ENCODE measurements around the gene N4BP2. TPM values are rescaled to one million over a fixed set of nuclear protein-coding genes. Genes with fewer than 3 reads are reported as not detected.

N4BP2 gene
- total and polyA plus RNA-seq, 2 donors from 2014 or later: 0.71 to 10.5 TPM

- intact Hi-C loops (cut with DNase I): no loop called here
- FAIRE-seq: no peak
These were observed 145.2 kb downstream of the N4BP2 start for GRCh38 chr4:40201898-40202297.

GRCh38 chr4:40202474-40202873, 145.8 kb downstream of the N4BP2 start:
- DNase-seq: no peak
- no peak overlapping the region for H3K4me3 ChIP-seq (ENCODE audit: low read length in 3 of 3)
- FAIRE-seq: no peak
- intact Hi-C loops (cut with DNase I): no loop called here
- H3K36me3 ChIP-seq (ENCODE audit: control insufficient read depth in 2 of 3, insufficient read depth in 3 of 3, low read length in 3 of 3): no peaks in the 10 kb centered on the region
- H3K27ac ChIP-seq (ENCODE audit: low read depth in 2 of 2, low read length in 2 of 2): no peak overlapping the region
- no peaks in the 10 kb centered on the region for H3K27me3 ChIP-seq (ENCODE audit: control insufficient read depth, insufficient read depth, low read length)
- H3K9me3 ChIP-seq (ENCODE audit: control insufficient read depth in 2 of 3, insufficient read depth in 1 of 3, low read length in 3 of 3): no peaks in the 10 kb centered on the region
- H3K4me1 ChIP-seq (ENCODE audit: control insufficient read depth in 2 of 3, insufficient read depth in 2 of 3, low read depth in 1 of 3, low read length in 3 of 3): no peaks in the 10 kb centered on the region
- TF ChIP-seq, protein P1, sequence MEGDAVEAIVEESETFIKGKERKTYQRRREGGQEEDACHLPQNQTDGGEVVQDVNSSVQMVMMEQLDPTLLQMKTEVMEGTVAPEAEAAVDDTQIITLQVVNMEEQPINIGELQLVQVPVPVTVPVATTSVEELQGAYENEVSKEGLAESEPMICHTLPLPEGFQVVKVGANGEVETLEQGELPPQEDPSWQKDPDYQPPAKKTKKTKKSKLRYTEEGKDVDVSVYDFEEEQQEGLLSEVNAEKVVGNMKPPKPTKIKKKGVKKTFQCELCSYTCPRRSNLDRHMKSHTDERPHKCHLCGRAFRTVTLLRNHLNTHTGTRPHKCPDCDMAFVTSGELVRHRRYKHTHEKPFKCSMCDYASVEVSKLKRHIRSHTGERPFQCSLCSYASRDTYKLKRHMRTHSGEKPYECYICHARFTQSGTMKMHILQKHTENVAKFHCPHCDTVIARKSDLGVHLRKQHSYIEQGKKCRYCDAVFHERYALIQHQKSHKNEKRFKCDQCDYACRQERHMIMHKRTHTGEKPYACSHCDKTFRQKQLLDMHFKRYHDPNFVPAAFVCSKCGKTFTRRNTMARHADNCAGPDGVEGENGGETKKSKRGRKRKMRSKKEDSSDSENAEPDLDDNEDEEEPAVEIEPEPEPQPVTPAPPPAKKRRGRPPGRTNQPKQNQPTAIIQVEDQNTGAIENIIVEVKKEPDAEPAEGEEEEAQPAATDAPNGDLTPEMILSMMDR (IDR thresholded peaks at IDR 0.05; ENCODE audit: borderline replicate concordance, extremely low read depth, insufficient read depth): no peak
- no peak overlapping the region for H3K9ac ChIP-seq (ENCODE audit: low read length in 3 of 3)

More at GRCh38 chr4:40201898-40202297, 145.2 kb downstream of the N4BP2 start:
- H3K4me3 ChIP-seq (ENCODE audit: low read length in 3 of 3): no peak overlapping the region
- no peaks in the 10 kb centered on the region for H3K36me3 ChIP-seq (ENCODE audit: control insufficient read depth in 2 of 3, insufficient read depth in 3 of 3, low read length in 3 of 3)
- H3K9ac ChIP-seq (ENCODE audit: low read length in 3 of 3): no peak overlapping the region
- H3K27me3 ChIP-seq (ENCODE audit: control insufficient read depth, insufficient read depth, low read length): no peaks in the 10 kb centered on the region
- H3K9me3 ChIP-seq (ENCODE audit: control insufficient read depth in 2 of 3, insufficient read depth in 1 of 3, low read length in 3 of 3): no peaks in the 10 kb centered on the region
- no peaks in the 10 kb centered on the region for H3K4me1 ChIP-seq (ENCODE audit: control insufficient read depth in 2 of 3, insufficient read depth in 2 of 3, low read depth in 1 of 3, low read length in 3 of 3)
- TF ChIP-seq, protein P1 (IDR thresholded peaks at IDR 0.05; ENCODE audit: borderline replicate concordance, extremely low read depth, insufficient read depth): no peak
- DNase-seq: no peak
- H3K27ac ChIP-seq (ENCODE audit: low read depth in 2 of 2, low read length in 2 of 2): no peak overlapping the region

DNA sequence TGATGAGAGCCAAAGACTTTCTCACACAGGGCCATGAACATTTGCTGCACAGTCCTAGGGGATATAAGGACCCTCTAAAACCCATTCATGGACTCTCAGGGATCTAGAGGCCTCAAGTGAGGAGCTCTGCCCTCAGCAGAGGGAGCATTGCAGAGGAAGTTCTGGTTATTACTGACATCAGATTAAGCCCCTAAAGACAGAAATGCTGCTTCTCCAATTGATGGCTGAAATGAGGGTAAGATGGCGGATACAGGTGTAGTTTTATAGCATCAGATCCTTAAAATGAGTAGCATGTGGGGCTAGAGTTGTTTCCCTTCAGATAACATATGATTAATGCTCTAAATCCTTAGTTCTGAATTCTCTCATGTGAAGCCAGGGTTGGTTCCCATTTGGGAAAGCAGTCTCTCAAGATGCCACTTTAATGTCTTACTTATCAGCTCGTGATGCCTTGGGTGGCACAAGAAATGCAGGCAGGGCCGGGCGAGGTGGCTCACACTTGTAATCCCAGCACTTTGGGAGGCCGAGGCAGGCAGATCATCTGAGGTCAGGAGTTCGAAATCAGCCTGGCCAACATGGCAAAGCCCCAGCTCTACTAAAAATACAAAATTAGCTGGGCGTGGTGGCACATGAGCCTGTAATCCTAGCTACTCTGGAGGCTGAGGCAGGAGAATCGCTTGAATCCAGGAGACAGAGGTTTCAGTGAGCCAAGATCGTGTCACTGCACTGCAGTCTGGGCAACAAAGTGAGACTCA, 148.0 kb downstream of the N4BP2 start:
- Histone ChIP-seq H3K4me1 (ENCODE audit: control insufficient read depth in 2 of 3, insufficient read depth in 2 of 3, low read depth in 1 of 3, low read length in 3 of 3) (no peaks in the 10 kb centered on the region), H3K9me3 (ENCODE audit: control insufficient read depth in 2 of 3, insufficient read depth in 1 of 3, low read length in 3 of 3) (no peaks in the 10 kb centered on the region), H3K9ac (ENCODE audit: low read length in 3 of 3) (no peak overlapping the region), H3K4me3 (ENCODE audit: low read length in 3 of 3) (no peak overlapping the region), H3K27me3 (ENCODE audit: control insufficient read depth, insufficient read depth, low read length) (no peaks in the 10 kb centered on the region), H3K36me3 (ENCODE audit: control insufficient read depth in 2 of 3, insufficient read depth in 3 of 3, low read length in 3 of 3) (no peaks in the 10 kb centered on the region), H3K27ac (ENCODE audit: low read depth in 2 of 2, low read length in 2 of 2) (no peak overlapping the region)
- TF ChIP-seq, protein P1 (IDR thresholded peaks at IDR 0.05; ENCODE audit: borderline replicate concordance, extremely low read depth, insufficient read depth): no peak
- FAIRE-seq: no peak
- no peak for DNase-seq
- intact Hi-C loops (cut with DNase I): no loop called here
